ENCODE data around the gene PTPN2.

DNA sequence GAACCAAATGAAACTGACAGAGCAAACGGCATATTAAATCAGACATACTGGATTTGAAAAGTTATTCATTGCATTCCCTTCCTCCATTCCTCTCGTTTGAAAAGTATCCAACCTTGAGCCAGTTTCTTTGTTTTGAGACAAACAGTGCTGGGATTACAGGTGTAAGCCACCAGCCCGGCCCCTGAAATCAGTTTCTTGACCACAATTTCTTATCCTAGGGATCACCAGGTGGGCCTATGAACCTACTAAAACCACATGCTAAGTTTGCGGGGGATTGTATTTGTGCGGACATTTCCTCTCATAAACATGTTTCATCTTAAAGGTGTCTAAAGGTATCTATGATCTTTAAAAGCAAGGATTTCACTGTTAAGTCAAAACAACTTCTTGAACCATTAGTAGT, 11.6 kb downstream of the PTPN2 start:
- TF ChIP-seq, protein P1, sequence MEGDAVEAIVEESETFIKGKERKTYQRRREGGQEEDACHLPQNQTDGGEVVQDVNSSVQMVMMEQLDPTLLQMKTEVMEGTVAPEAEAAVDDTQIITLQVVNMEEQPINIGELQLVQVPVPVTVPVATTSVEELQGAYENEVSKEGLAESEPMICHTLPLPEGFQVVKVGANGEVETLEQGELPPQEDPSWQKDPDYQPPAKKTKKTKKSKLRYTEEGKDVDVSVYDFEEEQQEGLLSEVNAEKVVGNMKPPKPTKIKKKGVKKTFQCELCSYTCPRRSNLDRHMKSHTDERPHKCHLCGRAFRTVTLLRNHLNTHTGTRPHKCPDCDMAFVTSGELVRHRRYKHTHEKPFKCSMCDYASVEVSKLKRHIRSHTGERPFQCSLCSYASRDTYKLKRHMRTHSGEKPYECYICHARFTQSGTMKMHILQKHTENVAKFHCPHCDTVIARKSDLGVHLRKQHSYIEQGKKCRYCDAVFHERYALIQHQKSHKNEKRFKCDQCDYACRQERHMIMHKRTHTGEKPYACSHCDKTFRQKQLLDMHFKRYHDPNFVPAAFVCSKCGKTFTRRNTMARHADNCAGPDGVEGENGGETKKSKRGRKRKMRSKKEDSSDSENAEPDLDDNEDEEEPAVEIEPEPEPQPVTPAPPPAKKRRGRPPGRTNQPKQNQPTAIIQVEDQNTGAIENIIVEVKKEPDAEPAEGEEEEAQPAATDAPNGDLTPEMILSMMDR (IDR thresholded peaks at IDR 0.05; ENCODE audit: insufficient read depth, low read length): no peak
- TF ChIP-seq, protein P2, sequence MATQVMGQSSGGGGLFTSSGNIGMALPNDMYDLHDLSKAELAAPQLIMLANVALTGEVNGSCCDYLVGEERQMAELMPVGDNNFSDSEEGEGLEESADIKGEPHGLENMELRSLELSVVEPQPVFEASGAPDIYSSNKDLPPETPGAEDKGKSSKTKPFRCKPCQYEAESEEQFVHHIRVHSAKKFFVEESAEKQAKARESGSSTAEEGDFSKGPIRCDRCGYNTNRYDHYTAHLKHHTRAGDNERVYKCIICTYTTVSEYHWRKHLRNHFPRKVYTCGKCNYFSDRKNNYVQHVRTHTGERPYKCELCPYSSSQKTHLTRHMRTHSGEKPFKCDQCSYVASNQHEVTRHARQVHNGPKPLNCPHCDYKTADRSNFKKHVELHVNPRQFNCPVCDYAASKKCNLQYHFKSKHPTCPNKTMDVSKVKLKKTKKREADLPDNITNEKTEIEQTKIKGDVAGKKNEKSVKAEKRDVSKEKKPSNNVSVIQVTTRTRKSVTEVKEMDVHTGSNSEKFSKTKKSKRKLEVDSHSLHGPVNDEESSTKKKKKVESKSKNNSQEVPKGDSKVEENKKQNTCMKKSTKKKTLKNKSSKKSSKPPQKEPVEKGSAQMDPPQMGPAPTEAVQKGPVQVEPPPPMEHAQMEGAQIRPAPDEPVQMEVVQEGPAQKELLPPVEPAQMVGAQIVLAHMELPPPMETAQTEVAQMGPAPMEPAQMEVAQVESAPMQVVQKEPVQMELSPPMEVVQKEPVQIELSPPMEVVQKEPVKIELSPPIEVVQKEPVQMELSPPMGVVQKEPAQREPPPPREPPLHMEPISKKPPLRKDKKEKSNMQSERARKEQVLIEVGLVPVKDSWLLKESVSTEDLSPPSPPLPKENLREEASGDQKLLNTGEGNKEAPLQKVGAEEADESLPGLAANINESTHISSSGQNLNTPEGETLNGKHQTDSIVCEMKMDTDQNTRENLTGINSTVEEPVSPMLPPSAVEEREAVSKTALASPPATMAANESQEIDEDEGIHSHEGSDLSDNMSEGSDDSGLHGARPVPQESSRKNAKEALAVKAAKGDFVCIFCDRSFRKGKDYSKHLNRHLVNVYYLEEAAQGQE (IDR thresholded peaks at IDR 0.05; ENCODE audit: insufficient replicate concordance, low read depth): no peak
- TF ChIP-seq SPI1 (IDR thresholded peaks at IDR 0.05; ENCODE audit: borderline replicate concordance, low read depth): no peak
